LoVo (cell line): ENCODE results near the gene CHEK2.
"Not testable (repeated sequence)": the region's sequence is repeated elsewhere in the genome, so short reads cannot be mapped to it uniquely, and the experiment has no call there.

Experiments used
- DNase-seq: peaks from one replicate; pipeline ENCODE4 v3.0.0-alpha.2; 2016; ENCODE audit warnings: low spot score

The CHEK2 gene

GRCh38 chr22:28682966-28683365 lies 58.7 kb downstream of the CHEK2 start:
- not testable (repeated sequence) for DNase-seq

GRCh38 chr22:28680813-28681490 lies 60.7 kb downstream of the CHEK2 start:
- DNase-seq = not testable (repeated sequence)

- not testable (repeated sequence) for DNase-seq
These were observed 61.9 kb downstream of the CHEK2 start, which contains the start of gene TTC28 for GRCh38 chr22:28679611-28680287. Gene TTC28, minus strand, starts transcription at chr22:28679840. Its CDS starts 117 bp downstream, at chr22:28679723.

- not testable (repeated sequence) for DNase-seq
These were observed 62.6 kb downstream of the CHEK2 start for GRCh38 chr22:28678778-28679610.

GRCh38 chr22:28678170-28678569 lies 63.5 kb downstream of the CHEK2 start:
- DNase-seq = not testable (repeated sequence)

- DNase-seq = no peak
These were observed 67.5 kb downstream of the CHEK2 start for GRCh38 chr22:28674121-28674563.

- no peak for DNase-seq
These were observed 70.9 kb downstream of the CHEK2 start for GRCh38 chr22:28670756-28671155.

- no peak for DNase-seq
These were observed 71.5 kb downstream of the CHEK2 start for GRCh38 chr22:28670161-28670560.

- DNase-seq = no peak
These were observed 72.2 kb downstream of the CHEK2 start for GRCh38 chr22:28669387-28669786.

- DNase-seq = not testable (repeated sequence)
These were observed 78.1 kb downstream of the CHEK2 start for GRCh38 chr22:28663569-28663942.

GRCh38 chr22:28658448-28658847 lies 83.2 kb downstream of the CHEK2 start:
- DNase-seq = no peak

- no peak for DNase-seq
These were observed 85.4 kb downstream of the CHEK2 start for GRCh38 chr22:28656181-28656580.

GRCh38 chr22:28650463-28650862 lies 91.2 kb downstream of the CHEK2 start:
- DNase-seq = no peak

- no peak for DNase-seq
These were observed 92.8 kb downstream of the CHEK2 start for GRCh38 chr22:28648792-28649191.

GRCh38 chr22:28647216-28647615 lies 94.4 kb downstream of the CHEK2 start:
- DNase-seq = no peak

GRCh38 chr22:28639321-28639720 lies 102.3 kb downstream of the CHEK2 start:
- DNase-seq = no peak
